Activated CD4-positive, alpha-beta T cell treated with anti-CD3 and anti-CD28 coated beads, Interleukin-2, amount 50 U/mL, for 1 hour (primary cell): ENCODE measurements around the gene DEFB128.
"Not testable (repeated sequence)": the region's sequence is repeated elsewhere in the genome, so short reads cannot be mapped to it uniquely, and the experiment has no call there.

Experiments used
- DNase-seq: peaks from one replicate; pipeline ENCODE4 v3.0.0-alpha.2; 2020

The DEFB128 gene

DNA sequence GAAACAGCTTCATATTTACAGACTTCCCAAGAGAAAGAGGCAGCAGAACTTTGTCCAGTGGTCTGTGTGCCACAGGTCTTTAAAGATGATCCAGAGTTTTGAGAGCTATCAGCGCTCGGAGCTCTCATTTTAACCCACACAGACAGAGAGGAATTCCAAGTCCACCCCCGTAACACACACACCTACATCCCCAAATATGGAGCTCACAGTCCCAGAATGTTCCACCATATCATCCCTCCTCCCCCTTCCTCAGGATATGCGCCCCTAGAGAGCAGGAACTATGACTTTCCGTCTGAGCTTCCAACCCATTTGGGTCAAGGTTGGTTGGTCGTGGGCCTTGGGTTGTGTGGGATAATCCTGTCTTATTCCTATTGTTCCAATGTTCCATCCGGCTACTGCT lies at the start of gene DEFB128:
DEFB128 (minus strand) TSS at position 101 of the 400 bp plus-strand sequence; CDS start at position 13, 88 bp downstream.
- no peak for DNase-seq

- DNase-seq = no peak
Measured at GRCh38 chr20:237929-238328, 48.4 kb upstream of the DEFB128 start.

DNA sequence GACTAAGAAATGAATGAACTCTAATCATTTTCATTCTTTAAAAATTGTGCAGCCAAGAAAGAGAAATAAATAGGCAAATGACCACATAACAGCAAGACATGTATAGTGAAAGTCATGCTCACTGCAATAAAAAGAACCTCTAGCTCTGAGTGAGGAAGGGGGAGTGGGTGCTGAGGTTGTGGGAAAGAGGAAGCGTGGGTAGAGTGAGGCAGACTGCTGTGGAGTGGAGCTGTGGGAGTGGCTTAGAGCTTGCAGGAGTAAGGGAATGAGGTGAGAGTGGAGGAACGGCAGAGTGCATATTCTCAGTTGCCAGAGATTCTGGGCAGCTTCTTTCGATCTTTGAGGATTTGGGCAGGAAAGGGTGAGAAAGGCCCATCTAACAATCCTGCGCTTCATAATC lies 48.0 kb upstream of the DEFB128 start:
- no peak for DNase-seq

DNA sequence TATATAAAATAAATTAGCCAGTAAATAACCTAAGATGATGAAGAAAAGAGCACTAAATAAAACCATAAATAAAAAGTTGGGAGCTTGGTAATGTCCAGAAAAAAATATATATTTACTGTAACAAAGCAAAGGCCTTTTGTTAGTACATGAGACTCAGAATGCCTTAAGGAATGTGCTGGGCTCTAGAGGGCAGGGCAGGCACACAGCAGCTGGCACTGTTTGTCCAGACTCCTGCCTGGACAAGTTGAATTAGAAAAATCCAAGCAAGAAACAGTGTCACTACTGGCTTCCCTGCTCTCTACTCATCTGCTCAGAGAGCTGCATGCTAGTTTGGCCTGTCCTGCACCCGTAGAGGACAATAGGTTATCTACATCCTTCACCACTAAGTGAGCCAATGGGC lies 46.4 kb upstream of the DEFB128 start:
- no peak for DNase-seq

GRCh38 chr20:227439-228105 lies 38.1 kb upstream of the DEFB128 start:
- no peak for DNase-seq

DNA sequence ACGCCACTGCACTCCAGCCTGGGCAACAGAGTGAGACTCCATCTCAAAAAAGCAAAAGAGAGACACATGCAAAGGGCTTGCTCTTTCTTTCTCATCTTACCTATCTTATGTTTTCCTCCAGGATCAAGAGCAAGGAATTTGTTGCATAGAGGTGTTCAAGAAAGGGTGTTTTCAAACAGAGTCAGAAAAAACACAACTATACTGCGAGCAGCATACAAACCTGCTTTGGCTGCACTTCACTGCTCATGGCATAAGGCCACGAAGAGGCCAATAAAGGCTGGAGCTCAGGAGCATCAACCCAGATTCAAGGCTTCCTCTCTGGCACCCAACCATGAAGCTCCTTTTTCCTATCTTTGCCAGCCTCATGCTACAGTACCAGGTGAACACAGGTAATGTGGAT lies 37.4 kb upstream of the DEFB128 start, which contains the start of gene DEFB129:
DEFB129 (plus strand) TSS at position 301 of the 400 bp plus-strand sequence; CDS start at position 332, 31 bp downstream.
- no peak for DNase-seq

DNA sequence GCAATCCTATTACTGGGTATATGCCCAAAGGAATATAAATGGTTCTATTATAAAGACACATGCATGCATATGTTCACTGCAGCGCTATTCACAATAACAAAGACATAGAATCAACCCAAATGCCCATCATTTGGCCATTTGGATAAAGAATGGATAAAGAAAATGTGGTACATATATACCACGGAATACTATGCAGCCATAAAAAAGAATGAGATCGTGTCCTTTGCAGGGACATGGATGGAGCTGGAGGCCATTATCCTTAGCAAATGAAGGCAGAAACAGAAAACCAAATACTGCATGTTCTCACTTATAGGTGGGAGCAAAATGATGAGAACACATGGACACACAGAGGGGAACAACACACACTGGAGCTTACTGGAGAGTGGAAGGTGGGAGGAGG lies 36.4 kb upstream of the DEFB128 start:
- not testable (repeated sequence) for DNase-seq

GRCh38 chr20:221258-221830 lies 31.8 kb upstream of the DEFB128 start:
- no peak for DNase-seq

GRCh38 chr20:219290-220115 lies 30.0 kb upstream of the DEFB128 start:
- no peak for DNase-seq

- DNase-seq = no peak
Measured at GRCh38 chr20:217266-217665, 27.8 kb upstream of the DEFB128 start.

- no peak for DNase-seq
Measured at GRCh38 chr20:215796-216195, 26.3 kb upstream of the DEFB128 start.

- DNase-seq = no peak
Measured at GRCh38 chr20:214383-214782, 24.9 kb upstream of the DEFB128 start.

DNA sequence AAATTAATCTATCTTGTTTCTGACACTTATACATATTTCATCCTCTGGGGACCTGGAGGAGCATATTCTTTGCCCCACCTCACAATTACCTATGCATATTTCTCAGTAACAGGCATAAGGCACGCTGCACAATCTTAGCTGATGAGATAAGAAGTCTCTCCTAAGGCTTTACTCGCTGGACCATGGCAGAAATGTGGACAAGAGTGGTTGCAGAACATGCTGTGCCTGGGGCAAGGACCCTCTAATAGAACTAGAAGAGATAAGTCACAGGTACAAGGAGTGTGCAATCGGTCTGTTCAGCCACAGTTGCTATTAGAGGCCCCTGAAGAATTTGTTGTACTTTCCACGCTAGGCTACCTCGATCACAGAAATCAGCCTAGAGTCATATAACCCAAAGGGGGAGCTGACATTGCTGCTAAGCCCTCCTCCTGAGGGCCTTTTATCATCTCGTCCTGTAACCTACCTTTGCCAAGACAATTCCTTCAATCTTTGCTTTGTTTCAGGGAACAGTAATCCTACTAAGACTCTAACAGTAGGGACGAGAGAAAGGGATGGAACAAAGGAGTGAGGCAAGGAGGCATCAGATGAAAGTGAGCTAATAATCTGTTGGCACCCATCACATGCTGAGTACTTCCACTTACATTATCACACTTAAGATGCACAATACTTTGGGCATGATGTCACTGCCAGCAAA lies 21.4 kb upstream of the DEFB128 start:
- DNase-seq = no peak

DNA sequence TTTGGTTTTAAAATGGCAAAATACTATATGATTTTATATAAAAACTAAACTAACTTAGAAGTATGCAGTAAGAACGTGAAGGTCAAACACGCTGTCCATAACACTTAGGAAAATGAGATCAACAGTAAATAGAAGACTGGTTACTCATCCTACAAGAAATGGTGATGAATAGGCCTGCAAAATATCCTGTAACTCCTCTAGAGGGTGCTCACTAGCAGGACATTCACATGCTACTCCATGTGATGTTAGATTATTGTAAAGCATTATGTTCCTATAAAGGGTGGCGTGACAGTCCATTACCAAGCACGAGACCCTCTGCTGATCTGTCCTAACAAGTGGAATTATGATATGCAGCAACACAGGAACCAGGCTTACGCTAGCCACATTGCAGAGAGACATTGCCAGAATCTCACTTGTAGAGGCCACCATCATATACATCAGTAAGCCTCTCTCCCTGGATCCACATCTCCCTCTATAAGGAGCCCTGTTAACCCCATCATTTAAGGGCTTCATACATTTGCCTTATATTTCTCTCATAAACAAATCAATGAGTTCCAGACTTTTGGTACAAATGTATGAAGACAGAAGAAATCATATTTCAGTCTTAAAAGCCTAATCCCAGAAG lies 19.5 kb upstream of the DEFB128 start:
- no peak for DNase-seq

DNA sequence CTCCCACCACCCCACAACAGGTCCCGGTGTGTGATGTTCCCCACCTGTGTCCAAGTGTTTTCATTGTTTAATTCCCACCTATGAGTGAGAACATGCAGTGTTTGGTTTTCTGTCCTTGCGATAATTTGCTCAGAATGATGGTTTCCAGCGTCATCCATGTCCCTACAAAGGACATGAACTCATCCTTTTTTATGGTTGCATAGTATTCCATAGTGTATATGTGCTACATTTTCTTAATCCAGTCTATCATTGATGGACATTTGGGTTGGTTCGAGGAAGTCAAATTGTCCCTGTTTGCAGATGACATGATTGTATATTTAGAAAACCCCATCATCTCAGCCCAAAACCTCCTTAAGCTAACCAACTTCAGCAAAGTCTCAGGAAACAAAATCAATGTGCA lies 14.1 kb upstream of the DEFB128 start:
- not testable (repeated sequence) for DNase-seq

GRCh38 chr20:199996-200395 lies 10.5 kb upstream of the DEFB128 start:
- no peak for DNase-seq

DNA sequence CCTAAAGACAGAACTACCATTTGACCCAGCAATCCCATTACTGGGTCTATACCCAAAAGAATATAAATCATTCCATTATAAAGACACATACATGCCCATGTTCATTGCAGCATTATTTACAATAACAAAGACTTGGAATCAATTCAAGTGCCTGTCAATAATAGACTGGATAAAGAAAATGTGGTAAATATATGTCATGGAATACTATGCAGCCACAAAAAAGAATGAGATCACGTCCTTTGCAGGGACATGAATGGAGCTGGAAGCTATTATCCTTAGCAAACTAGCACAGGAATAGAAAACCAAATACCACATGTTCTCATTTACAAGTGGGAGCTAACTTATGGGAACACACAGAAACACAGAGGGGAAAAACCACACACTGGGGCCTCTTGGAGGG lies 8.7 kb upstream of the DEFB128 start:
- DNase-seq = no peak

- no peak for DNase-seq
Measured at GRCh38 chr20:187733-188132, 1.8 kb downstream of the DEFB128 start.

GRCh38 chr20:184288-184687 lies 5.2 kb downstream of the DEFB128 start:
- no peak for DNase-seq

DNA sequence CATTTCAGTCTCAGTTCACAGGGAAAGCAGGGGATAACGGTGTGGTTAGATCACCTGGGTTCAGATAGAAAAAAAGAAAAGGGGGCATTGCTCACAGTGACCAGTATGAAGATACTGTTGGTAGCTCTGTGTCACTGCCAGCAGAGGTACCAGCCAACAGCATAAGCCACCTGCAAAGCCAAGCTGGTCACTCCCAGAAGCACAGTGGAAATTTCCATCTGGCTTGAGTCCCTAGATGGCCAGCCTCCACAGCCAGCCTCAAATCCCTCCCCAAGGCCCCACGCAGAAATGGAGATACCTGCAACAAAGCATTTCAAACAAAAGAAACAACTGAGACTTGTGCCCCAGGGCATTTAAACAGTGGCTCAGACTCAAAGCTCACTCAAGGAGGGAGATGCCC lies 20.6 kb downstream of the DEFB128 start:
- DNase-seq = no peak

DNA sequence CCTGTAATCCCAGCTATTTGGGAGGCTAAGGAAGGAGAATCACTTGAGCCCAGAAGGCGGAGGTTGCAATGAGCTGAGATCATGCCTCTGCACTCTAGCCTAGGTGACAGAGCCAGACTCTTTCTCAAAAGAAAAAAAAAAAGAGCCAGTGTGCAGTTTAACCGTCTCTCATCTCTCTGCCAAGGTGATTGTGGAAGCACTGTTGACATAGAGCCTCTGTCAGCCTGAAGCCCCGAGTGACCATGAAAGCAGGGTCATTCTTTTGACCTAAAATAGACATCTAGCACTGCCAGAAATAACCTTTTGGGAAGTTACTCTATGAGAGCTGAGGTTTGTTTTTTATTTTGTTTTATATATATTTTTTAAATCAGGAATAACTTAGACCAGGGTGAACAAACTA lies 24.9 kb downstream of the DEFB128 start:
- DNase-seq = no peak

- no peak for DNase-seq
Measured at GRCh38 chr20:157154-157553, 32.4 kb downstream of the DEFB128 start, which contains the start of gene DEFB127. TSS of gene DEFB127 (plus strand) at chr20:157454. CDS start at chr20:157545, 91 bp downstream.

- no peak for DNase-seq
Measured at GRCh38 chr20:152131-152530, 37.4 kb downstream of the DEFB128 start.
